Hypothalamus (tissue), 51 donors: ENCODE results near the gene PDE1A.
"Not testable (repeated sequence)": the region's sequence is repeated elsewhere in the genome, so short reads cannot be mapped to it uniquely, and the experiment has no call there.

Experiments
- DNase-seq, 51 donors: peaks; one replicate each; lab custom pipeline; 2025; lab: John Stamatoyannopoulos, UW

The PDE1A gene

DNA sequence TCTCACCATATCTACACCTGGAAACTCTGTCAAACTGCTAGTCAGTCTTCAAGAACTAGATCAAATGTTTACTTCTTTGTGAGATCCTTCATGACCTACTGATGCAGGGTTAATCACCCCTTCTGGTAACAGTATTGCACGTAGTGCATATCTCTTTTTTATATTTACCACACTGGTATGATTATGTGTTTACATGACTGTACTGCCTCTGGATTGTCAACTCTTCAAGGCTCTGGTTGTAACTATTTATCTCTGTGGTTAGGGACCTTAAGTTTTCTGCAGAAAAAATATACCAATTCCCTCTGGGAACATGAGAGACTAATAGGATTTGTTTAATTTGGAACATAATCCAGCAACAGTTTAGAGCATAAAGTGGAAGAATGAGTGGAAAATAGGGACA, 135.5 kb downstream of the PDE1A start:
- no peak for DNase-seq

DNA sequence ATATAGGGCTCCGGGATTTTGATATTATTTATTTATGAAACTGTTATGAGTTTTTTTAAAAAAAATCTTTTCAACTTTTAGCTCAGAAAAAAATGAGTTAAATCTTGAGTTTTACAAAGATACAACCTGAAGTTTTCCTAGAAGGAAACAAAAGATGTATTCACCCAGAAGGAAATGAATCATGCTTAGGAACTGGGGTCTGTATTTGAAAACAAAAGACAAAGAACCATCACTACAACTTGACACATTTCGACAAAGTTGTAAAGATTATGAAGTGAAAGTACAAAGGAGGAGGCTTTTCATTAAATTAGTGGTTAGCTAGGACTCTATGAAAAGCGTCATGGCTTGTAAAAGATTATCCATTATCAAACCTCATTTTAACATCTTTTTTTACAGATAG, 143.3 kb downstream of the PDE1A start:
- no peak for DNase-seq

DNA sequence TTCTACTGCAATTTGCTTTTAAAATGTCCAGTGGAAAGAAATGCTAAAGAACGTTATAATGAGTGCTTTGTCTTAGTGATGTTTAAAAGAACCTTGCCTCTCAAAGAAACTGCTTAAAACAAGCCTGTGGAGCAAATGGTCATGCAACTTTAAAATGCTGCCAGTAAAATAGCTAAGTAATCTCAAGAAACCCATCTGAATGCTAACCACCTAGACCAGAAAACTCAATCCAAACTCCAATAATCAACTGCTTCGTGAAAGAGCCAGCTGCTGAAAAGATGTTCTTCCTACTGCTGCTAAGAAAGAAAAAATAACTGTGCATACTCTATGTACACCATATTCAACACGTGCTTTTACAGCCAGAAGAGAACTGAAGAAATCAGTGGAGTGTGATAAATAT, 145.6 kb downstream of the PDE1A start:
- DNase-seq: peak in 1 of 51 donors; percentile 4

DNA sequence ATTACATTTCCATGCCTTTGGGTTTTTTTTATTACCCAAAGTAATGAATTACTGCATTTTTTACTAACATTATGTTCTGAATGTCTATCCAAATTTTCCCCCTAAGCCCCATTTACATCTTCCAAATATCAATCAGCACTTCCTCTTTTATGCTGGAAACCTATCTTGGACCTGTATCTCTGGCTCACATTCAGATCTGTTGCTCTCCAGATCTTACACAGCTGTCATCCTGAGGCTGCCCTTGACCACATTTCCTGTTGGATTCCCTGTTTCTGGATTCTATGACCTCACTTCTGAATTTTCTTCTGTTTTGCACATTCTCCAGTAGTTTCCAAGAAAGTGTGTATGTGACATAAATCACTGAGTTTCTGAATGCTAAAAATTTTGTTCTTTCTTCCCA, 146.7 kb downstream of the PDE1A start:
- no peak for DNase-seq

DNA sequence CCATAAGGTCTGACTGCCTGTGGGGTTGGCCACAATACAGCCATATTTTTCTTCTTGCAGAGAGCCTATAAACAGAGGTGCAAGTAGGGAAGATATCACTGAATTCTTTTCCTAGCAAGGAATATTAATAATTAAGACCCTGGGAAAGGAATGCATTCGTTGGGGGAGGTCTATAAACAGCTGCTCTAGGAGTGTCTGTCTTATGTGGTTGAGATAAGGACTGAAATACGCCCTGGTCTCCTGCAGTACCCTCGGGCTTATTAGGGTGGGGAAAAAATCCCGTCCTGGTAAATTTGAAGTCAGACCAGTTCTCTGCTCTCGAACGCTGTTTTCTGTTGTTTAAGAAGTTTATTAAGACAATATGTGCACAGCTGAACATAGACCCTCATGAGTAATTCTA, 150.2 kb downstream of the PDE1A start:
- not testable (repeated sequence) for DNase-seq

DNA sequence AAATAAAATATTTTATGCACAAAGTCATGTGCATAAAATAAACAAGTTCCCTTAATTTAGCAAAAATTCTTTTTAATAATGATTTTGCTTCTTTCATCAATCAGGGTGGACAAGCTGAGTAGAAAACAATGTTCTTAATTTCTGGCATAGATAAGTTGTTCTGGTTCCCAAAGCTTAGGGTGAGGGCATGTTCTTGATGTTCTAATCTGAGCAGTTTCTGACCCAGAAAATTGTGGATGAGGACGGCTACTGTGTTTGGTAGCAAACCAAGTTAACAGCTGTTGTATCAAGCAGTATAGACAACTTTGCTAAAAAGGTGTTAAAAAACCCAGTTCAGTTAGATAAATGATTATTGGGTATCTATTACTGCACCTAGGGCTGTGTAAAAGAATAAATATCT, 158.9 kb downstream of the PDE1A start:
- DNase-seq: no peak

DNA sequence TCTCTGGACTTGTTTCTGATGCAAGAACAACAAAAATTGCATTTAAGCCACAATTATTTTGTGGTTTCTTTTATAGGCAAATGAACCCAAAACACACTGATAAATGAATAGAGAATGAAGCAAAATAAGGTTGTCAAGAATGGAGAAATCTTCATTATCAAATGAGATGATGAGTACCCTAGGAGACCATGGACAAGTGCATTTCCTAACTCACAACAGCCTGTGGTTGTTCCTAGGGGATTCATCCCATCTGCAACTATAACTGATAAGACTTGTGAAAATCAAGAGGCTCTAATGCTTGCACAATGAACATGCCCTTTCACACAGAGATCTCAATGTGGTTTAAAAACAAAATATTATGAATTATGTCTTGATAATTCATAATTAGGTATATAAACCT, 159.9 kb downstream of the PDE1A start:
- DNase-seq: no peak

DNA sequence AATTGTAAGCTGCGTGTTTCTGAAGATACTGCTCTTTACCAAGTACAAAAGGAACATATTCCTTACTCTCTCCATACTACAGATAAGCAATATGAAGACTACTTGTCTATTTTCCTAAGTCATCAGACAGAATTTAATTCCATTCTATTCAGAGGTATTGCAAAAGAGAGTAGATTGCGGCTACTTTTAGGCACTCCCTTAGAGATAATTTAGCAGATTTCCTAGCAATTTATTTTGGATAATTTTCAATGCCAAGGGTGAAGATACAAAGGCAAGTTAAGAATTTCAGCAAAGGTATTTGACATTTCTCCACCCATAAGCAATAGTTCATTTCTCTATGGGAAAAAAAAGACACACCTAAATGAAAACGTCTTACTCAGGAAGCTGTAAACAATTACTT, 161.1 kb downstream of the PDE1A start:
- no peak for DNase-seq

DNA sequence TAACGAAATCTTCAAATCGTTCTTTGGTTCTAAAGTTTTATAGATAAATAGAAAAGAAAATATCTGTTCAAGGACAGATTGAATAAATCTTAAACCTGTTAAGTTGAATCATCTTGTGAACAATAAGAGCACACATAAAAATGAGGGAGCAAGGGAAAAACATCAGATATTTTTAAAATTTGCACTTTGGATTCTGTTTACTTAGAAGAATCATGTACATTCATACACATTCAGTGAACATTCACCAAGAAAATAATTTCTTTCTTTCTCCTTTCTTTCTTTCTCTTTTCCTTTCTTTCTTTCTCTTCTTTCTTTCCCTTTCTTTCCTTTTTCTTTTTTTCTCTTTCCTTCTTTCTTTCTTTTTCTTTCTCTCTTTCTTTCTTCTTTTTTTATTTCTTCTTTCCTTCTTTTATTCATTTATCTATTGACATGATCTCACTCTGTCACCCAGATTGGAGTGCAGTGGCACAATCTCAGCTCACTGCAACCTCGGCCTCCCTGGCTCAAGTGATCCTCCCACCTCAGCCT, 164.9 kb downstream of the PDE1A start:
- DNase-seq: no peak

DNA sequence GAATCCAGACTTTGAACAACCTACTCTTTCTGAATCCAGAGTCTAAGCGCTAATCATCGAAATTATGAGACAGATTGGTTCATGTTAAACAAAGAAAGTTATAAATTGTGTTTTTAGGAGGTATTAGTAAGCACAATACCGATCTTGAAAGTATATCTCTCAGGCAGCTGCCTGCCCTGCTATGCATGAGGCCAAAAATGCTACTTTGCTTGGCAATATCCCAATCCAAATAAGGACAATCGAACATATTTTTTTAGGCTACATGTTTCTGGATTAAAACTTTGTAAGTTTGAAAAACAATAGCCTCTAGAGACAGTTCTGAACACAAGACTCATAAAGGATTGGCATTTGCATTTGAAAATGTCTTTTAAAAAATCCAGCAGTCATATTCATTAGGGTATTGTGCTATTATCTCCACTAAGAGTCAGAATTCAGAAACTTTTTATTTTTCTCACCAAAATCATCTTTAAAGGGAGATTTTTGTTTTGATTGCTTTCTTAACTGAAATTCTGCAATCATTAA, 167.1 kb downstream of the PDE1A start:
- DNase-seq: no peak

DNA sequence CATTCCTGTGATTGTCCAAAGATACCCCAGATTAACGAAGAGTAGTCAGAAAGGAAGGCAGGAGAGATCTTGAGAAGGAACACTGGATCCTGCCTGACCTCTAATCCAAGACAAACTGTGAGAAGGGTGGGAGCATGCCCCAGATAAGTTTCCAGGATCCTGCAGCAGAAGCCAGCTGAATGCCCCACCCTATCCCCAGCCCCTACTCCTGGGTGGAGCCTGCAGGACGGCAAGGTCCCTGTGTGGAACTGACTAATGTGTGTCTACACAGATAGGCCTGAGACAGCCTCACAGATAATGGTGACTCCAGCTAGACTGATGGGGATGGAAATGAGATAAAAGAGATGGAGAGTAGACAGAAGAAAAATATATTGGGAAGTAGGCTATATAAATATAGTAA, 174.3 kb downstream of the PDE1A start:
- no peak for DNase-seq

DNA sequence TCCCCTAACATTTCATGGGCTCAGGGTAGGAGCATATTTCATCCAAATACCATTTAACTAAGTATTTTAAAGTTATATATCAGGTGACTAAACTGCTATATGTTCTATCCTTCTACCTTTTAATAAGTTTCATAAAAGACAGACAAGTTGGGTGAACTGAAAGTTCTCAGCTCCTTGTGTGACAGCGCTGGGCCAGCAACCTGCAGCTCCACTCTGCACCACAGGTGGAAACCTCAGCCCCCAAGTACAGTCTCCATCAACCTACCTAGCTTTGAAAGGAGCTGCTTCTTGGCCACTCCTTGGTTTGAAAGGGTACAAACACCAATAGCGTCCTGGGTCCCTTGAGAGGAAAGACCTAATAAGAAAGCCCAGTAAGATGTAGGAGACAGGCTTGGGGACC, 177.9 kb downstream of the PDE1A start:
- DNase-seq: no peak

DNA sequence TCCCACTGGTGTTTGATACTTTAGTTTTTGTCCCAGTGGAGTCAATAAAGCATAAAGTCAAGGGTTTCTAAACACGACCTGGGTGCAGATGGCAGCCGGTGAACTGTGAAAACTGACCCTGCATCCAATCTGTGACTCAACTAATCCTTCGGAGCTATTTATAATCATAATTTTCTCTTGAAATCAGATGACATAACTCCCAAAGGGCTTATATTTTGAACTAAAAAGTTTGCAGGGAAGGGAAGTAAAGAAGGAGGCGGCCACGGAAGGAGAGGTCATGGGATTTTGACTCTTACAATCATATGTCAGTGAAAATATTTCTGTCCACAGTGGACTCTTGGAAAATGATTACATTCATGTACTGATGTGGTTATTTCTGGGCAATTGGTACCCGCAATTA, 178.5 kb downstream of the PDE1A start:
- no peak for DNase-seq

DNA sequence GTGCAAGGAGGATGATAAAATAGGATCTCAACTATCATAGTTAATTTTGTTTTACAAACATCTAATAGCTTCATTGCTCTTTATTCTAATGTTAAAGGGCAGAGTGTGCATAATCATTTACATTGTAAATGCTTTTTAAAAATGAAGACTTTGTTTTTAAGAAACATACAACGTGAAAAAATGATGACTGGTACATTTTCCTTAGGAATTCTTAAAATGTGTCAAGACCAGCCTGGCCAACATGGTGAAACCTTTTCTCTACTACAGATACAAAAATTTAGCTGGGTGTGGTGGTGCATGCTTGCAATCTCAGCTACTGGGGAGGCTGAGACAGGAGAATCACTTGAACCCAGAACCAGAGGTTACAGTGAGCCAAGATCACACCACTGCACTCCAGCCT, 179.0 kb downstream of the PDE1A start:
- no peak for DNase-seq

DNA sequence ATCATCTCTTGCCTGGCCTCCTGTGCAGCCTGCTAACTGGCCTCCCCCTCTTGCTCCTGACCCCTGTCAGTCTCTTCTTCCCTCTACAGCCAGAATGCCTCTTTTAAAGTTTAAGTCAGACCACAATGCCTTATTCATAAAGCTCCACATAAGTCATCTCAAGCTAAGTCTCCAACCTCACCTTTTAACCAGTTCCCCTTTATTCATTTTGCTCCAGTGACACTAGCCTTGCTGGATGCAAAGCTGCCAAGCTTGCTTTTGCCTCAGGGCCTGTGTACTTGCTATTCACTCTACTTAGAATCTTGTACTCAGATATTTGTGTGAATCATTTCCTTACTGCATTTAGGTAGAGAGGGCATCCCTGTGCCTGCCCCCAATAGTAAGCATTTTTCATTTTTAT, 180.9 kb downstream of the PDE1A start:
- DNase-seq: no peak

DNA sequence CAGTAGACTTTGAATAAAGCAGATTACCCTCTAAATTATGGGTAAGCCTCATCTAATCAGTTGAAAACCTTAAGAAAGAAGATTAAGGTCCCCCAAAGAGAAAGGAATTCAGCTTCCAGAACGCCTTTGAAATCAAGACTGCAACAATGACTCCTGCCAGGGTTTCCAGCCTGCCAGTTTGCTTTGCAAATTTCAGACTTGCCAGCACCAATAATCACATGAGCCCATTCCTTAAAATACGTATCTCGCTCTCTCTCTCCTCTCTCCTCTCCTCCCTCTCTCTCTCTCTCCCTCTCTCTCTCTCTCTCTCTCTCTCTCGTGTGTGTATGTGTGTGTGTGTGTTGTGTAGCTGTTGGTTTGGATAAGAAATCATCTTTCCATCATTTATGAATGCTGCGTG, 184.2 kb downstream of the PDE1A start:
- no peak for DNase-seq

DNA sequence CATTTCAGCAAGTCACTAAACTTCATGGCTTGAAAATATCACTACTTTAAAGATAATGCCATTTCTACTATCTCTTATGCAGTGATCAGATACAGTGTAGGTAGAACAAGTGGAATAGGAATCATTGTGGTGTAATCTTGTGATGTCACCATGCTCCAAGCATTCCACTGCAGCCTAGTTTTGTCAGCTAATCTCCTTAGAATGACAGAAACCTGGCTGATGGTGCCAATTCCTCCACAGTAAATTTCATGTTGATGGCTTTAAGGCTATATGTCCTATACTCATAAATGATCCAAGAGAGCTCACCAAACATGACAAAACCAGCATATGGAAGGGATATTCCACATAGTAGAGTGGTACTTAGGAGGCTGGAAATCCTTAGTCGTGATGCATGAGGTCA, 184.9 kb downstream of the PDE1A start:
- no peak for DNase-seq

DNA sequence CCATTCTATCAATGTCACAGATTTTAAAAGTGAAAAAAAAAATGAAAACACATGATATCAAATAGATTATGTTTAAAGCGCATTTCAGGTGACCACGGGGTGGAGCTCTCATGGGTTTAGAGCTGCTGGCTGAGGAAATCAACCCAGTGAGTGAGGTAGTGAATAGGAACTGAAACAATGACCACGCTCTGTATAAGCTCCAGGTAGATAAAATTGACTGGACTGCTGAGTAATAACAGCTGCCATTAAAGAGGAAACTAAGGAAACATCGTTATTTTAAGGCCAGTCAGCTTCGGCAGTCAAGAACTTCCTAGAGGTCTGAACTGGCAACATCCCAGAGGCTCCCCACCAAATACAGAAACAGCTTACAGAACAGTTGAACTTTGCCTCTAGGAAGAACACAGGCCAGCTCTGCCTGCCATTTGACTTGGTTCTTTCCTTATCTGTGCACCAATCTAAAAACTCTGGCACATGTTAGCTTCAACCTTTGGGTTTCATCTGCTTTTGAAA, 185.9 kb downstream of the PDE1A start:
- no peak for DNase-seq

DNA sequence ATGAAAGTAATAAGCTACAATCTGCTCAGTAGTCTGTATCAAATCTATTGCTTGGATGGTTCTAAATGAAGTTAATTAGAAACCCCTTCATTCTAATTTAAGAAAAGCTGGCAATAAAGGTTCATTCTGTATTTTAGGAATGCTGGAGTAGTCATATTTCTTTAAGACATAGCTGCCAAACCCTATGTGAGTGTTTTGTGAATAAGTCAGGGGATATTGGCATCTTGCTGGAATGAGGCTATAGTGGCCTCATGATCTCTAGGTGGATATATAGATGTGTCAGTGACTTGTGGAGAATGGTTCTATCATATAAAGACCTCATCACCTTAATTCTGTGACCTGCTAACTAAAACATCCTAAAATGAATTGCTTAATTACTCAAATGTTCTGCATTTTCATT, 196.3 kb downstream of the PDE1A start:
- no peak for DNase-seq

DNA sequence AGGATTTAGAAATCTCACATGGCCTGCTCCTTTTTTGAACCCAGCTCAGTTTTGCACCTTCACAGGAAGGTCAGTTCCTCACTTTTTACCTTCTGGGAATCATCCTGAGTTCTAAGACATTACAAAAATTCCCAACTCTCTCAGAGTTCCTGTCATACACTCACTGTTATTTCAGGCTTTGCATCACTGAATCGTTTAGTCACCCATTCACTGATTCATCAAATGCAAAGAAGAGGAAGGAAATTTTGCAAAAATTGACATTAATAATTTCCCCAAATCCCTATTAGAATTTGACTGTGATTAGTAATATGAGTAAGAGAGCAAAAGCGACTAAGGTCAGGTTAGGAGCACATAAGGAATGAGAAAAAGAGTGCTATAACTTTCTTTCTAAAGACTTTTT, 197.5 kb downstream of the PDE1A start:
- no peak for DNase-seq

DNA sequence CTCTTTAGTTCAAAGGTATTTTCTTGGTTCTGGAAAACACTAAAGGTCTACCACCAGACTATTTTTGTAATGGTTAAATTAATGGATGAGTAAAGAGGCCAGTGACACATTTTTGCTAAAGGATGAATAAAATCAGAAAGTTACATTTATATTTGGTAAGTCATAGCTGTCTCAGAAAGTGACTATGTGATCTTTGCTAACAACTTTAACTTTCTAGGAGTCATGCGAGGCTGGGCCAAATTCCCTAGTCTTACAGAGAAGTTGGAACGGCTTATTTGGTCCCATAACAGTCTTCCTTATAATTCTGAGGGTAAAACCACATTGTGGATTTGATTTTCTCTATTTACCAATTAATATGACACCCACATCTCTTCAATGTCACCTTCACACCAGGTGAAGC, 198.1 kb downstream of the PDE1A start:
- no peak for DNase-seq

DNA sequence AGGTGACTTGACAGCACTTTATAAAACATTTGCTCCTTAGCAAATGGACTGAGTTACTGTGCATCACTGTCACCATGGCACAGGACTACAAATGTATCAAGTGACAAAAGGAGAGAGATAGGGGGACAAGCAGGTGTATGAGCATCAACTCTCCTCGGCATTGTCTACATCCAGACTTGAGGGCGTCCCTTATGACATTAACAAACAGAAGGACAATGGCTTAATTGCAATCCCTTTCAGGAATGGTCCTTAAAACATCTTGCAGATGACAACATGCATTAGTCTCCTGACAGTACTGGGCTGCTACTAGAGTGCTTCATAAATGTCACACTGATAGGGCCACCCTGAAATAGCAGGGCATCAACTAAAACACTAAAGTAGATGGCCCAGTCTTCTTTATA, 198.8 kb downstream of the PDE1A start:
- no peak for DNase-seq

DNA sequence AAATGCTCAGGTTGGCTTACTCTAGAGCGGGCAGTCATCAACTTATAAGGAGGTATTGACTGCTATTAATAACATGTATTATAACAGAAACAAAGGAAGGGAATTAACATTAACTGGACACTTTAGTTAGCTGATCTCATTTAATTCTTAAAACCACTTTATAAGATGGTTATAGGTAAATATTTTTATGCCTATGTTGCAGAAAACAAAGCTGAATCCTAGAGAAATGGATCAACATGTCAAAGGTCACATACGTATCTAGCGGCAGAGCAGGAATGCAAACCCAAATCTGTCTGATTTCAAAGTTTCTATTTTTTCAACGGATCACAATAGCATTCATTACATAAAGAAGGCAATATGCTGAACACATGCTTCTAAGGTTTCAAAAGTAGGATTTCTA, 200.0 kb downstream of the PDE1A start:
- DNase-seq: no peak
